HG03469 (cell line): Measurements from ENCODE around the gene CELSR1.
"Not testable (repeated sequence)": the region's sequence is repeated elsewhere in the genome, so short reads cannot be mapped to it uniquely, and the experiment has no call there.

ENCODE experiments used
- ATAC-seq: cut with Tn5 transposase; IDR thresholded peaks from one replicate; pipeline ENCODE4 v1.9.1; 2021; ENCODE audit warnings: mild to moderate bottlenecking, moderate library complexity, moderate number of reproducible peaks; ENCODE audit not compliant: unreplicated experiment

The CELSR1 gene

GRCh38 chr22:46335201-46336118 is 202.0 kb downstream of the CELSR1 start, which contains the start of gene TRMU:
Gene TRMU (plus strand): TSS chr22:46335714. CDS start chr22:46335765, 51 bp downstream.
- peak; percentile 54 for ATAC-seq

- no peak for ATAC-seq
Measured at GRCh38 chr22:46331496-46331895, 205.9 kb downstream of the CELSR1 start.

- ATAC-seq, result no peak
Measured at GRCh38 chr22:46330426-46330825, 207.0 kb downstream of the CELSR1 start.

GRCh38 chr22:46329616-46330015 is 207.8 kb downstream of the CELSR1 start:
- no peak for ATAC-seq

- ATAC-seq, result no peak
Measured at GRCh38 chr22:46328797-46329196, 208.6 kb downstream of the CELSR1 start.

DNA sequence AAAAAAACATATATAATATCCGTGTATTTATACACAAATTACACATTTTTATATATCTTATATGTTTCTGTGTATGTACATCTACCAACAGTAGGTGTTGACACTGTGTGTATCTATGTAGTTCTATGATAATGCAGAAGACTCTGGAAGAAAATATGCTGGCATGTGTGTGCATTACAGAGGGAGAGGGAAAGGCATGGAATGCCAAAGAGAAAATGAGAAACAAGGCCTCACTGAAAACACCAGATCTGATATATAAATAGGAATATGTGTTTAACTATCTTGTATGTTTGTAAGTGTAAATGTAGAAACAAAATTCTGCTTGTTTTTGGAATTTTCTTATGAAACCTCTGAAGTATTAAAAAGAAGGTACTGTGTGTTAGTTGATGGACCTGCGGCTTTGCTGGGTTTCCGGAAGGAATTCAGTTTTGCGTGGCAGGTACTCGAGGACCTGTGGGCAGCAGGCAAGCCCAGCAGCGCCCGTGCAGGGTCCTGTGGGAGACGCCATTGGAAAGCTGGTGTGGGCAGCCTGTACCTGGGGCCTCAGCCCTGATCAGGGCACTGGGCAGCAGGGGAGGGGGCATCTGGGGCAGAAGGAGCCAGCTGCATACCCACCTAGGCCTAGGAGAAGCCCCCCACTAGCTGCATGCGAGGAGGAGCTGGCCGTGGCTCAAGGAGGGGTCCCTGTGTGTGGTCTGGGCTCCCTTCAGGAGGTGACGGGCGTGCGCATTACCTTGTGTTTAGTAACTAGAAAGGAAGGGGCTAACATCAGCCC is 209.5 kb downstream of the CELSR1 start:
- ATAC-seq, result no peak

DNA sequence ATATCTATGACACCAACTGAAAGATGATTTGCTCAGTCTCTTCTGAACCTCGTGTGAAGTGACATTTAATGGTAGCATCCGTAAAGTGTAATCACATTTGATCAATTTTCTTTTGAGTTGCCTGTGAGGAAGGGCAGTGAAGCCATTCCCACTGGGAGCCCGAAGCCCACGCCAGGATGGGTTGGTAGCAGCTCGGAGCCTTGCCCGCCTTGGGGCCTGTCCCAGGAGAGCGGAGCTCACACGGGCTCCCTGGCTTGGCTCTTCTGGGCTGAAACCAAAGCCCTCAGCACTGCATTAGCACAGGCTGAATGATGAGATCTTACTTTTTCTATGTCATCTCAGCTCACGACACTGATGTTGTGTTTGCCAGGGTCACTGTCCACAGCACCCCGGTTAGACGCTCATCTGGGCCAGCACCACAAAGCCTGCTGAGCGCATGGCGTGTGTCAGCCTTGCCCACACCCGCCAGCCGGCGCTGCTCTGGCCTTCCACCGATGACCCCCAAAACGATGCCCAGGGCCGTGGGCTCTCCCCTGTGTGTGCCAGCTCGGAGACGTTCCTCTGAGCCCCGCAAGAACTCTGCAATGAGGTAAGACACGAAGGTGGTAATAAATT is 211.2 kb downstream of the CELSR1 start:
- no peak for ATAC-seq

DNA sequence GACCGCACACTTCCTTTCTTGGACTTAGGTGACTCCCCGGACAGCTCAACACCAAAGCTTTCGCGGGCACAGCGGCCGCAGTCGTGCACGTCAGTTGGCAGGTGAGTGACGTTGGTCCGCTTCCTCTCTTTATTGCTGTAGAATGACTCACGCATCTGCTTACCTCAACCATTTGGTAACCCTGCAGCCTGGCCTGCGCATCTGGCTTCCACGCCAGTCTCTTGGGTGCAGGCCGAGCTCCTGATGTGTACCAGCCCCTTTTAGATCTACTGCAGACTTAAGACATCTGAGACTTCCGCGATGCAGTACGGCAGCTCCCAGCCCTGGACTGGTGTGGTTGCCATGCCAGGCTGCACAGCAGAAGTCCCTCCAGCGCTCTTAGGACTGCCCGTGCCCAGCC is 214.3 kb downstream of the CELSR1 start:
- ATAC-seq, result no peak

DNA sequence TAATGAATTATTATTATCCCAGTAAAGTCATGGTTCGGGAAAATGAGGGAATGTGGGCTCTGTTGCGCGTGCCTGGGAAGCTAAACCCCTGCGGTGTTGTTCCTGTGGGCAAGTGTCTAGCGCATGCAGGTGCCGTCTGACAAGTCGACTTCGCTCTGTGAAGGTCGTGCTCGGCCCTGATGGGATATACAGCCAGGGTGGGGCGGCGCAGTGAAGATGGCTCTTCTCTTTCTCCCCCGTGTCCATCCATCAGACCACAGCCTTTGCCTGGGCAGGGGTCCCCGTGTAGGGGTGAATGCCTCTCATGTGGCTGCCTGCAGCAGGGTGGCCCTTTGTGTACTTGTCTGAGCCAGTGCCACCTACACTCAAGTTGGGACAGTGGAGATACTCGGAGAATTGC is 214.7 kb downstream of the CELSR1 start:
- no peak for ATAC-seq

GRCh38 chr22:46320716-46321386 is 216.6 kb downstream of the CELSR1 start:
- no peak for ATAC-seq

GRCh38 chr22:46320166-46320710 is 217.2 kb downstream of the CELSR1 start:
- ATAC-seq, result no peak

DNA sequence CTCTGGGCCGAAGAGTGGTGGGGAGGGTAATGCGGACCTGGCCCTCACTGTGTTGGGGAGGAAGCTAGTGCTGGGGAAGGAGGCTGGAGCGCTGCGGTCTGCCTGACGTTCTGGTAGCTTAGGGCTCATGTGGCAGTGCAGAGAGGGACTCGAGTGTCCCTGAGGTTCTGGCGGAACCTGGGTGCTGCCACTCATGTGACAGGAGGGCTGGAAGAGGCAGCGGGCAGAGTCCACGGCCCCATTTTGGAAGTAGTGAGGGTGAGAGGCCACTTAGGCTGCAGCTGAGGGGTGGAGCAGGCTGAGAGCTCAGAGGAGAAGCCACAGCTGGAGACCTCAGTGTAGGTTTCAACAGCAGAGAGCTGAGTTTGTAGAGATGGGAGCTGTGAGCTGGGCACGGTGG is 218.1 kb downstream of the CELSR1 start:
- no peak for ATAC-seq

GRCh38 chr22:46318576-46318975 is 218.8 kb downstream of the CELSR1 start:
- no peak for ATAC-seq

DNA sequence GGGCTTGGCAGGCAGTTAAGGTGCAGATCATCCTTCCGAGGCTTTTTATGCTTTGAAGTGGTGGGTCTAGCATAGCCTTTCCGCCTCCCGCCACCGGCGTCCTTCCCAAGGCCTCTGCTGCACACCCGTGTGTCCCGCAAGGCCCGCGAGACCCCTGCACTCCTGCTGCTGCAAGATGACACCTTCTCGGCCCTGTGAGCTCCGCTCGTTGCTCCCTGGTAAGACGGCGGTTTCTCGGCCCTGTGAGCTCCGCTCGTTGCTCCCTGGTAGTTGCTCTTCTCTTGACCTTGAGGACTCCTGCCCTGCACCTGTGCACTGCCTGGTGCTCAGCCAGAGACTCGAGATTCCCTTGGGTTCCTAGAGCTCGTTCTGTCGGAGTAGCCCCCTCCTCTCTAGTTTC is 219.8 kb downstream of the CELSR1 start:
- no peak for ATAC-seq

DNA sequence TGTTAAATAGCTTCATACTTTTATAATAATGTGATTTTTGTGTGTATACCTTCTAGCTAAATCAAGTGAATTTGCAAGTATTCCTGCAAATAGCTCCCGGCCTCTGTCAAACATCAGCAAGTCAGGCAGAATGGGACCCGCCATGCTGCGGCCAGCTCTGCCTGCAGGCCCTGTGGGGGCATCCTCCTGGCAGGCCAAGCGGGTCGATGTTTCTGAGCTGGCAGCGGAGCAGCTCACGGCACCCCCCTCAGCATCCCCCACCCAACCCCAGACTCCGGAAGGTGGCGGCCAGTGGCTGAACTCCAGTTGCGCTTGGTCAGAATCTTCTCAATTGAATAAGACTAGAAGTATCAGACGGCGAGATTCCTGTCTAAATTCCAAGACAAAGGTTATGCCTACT is 221.4 kb downstream of the CELSR1 start:
- no peak for ATAC-seq

DNA sequence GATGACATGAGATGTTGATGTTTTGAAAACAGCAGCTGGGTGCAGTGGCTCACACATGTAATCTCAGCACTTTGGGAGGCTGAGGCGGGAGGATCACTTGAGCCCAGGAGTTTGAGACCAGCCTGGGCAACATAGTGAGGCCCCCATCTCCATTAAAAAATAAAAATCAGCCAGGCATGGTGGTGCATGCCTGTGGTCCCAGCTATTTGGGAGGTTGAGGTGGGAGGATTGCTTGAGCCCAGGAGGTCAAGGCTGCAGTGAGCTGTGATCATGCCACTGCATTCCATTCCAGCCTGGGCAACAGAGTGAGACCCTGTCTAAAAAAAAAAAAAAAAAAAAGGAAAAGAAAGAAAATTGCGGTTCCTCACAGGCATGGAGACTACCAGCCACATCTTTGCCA is 224.6 kb downstream of the CELSR1 start:
- not testable (repeated sequence) for ATAC-seq

DNA sequence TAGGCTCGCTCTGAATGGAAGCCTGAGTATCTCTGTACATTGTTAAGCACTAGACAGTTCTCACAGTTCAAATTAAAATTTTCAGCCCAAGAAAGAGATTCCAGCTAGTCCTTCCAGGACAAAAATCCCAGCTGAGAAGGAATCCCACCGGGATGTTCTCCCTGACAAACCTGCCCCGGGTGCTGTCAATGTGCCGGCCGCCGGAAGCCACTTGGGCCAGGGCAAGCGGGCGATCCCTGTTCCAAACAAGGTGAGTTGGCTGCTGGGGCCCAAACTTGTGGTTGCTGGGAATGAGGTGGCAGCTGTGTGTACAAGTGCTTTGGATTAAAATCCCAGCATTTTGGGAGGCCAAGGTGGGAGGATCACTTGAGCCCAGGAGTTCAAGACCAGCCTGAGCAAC is 225.4 kb downstream of the CELSR1 start:
- ATAC-seq, result no peak
